Body of pancreas (tissue), 4 donors: ENCODE results near the gene PANK3. TPM values are rescaled to one million over a fixed set of nuclear protein-coding genes. Genes with fewer than 3 reads are reported as not detected.

Source experiments
- ATAC-seq: fragments of 150-250 bp; one replicate; pipeline ENCODE4 v1.9.1; 2016
- DNase-seq, 4 donors: peaks; one replicate each; pipeline ENCODE4 v3.0.0-alpha.2; 2019
- H3K27ac ChIP-seq, 4 donors: fragments of 200-600 bp; sonication (generic); 1 replicate in 3 of 4; 2 replicates in 1 of 4; pipeline versions ENCODE4 v1.5.1 to v1.6.1; 2016 to 2019; ENCODE audit warnings: mild to moderate bottlenecking in 1 of 4, mixed read lengths in 1 of 4, moderate library complexity in 1 of 4
- H3K27me3 ChIP-seq, 2 donors: fragments of 200-600 bp; sonication (generic); one replicate each; pipeline ENCODE4 v1.6.0; 2016; ENCODE audit warnings: mild to moderate bottlenecking in 1 of 2
- H3K36me3 ChIP-seq, 2 donors: fragments of 200-600 bp; sonication (generic); replicated peaks in 1 of 2; 2 replicates each; pipeline ENCODE4 v1.5.1; 2016; ENCODE audit warnings: low read depth in 2 of 2; ENCODE audit not compliant: insufficient read depth in 1 of 2
- H3K4me1 ChIP-seq: fragments of 200-600 bp; sonication (generic); one replicate; pipeline ENCODE4 v1.6.0; 2016
- H3K4me3 ChIP-seq, 2 donors: fragments of 200-600 bp; sonication (generic); 1 replicate in 1 of 2; 2 replicates in 1 of 2; pipeline ENCODE4 v1.5.1; 2016 to 2019
- H3K9me3 ChIP-seq, 3 donors: fragments of 200-600 bp; sonication (generic); 1 replicate in 2 of 3; 2 replicates in 1 of 3; pipeline ENCODE4 v1.5.1; 2016
- CTCF ChIP-seq, 7 experiments: fragments of 450-650 bp in 4 of 7; fragments of 200-600 bp in 3 of 7; sonication (generic) in 3 of 7; IDR thresholded peaks; one replicate each; pipeline ENCODE4 v1.5.1; 2016 to 2019; ENCODE audit warnings: antibody characterized with exemption in 7 of 7
- POLR2A ChIP-seq, 3 donors: fragments of 450-650 bp; IDR thresholded peaks; one replicate each; pipeline ENCODE4 v1.6.1; 2016; ENCODE audit warnings: antibody characterized with exemption in 3 of 3, mild to moderate bottlenecking in 2 of 3
- WGBS, 2 donors: methylation state at CpG; one replicate each; pipeline ENCODE4 v1.1.5; 2017; 5-methylcytosine and 5-hydroxymethylcytosine counted together
- intact Hi-C: fragments of 100-400 bp; cut with DNase I; formaldehyde crosslinking; loops from one replicate; pipeline ENCODE4 v1.15.1; 2023
- total RNA-seq, 2 donors: library from RNA; depleted of rRNA; stranded (reverse); fragments of >200 nt; gene quantifications; one replicate each; pipeline ENCODE4 v1.1.0, GENCODE V29; 2016

PANK3 gene
- 10 to 100 TPM; 14.5 to 18.7 TPM for total RNA-seq

GRCh38 chr5:168578538-168579487, at the start of gene PANK3:
TSS of gene PANK3 (minus strand) at chr5:168579368. CDS start at chr5:168579283, 85 bp downstream.
- TF ChIP-seq CTCF (IDR thresholded peaks at IDR 0.05) (peak in 1 of 7 experiments; percentile 3), POLR2A (IDR thresholded peaks at IDR 0.05) (peak; percentile 8 to 50 (median 38))

DNA sequence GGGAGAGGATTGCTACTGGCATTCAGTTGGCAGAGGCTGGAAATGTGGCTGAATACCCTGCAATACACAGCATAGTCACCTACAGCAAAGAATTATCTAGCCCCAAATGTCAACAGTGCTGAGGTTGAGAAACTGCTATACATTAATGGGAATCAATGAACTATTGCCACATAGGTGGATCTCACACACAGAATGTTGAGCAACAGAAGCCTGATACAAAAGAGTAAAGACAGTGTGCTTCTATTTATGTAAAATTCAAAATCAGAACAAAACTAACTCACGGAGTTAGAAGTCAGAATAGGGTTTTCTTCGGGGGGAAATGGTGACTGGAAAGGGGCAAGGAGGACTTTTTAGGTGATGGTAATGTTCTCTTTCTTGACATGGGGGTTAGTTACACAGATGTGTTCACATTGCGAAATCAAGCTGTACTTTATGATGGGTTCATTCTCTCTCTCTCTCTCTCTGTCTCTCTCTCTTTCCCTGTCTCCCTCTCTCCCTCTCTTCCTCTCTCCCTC, 45.7 kb upstream of the PANK3 start:
- Histone ChIP-seq H3K27me3 (no peaks in the 10 kb centered on the region), H3K4me3 (no peak overlapping the region), H3K27ac (no peak overlapping the region), H3K36me3 (no peaks in the 10 kb centered on the region), H3K9me3 (no peaks in the 10 kb centered on the region), H3K4me1 (no peaks in the 10 kb centered on the region)
- ATAC-seq (no peak), DNase-seq (no peak)
- TF ChIP-seq POLR2A (IDR thresholded peaks at IDR 0.05), result no peak
- no peak for TF ChIP-seq CTCF (IDR thresholded peaks at IDR 0.05)
- WGBS, 2 donors, result 66 to 67% methylated on average over 3 of the region's 3 CpGs
- intact Hi-C loops, result no loop called here

More at GRCh38 chr5:168578538-168579487, at the start of gene PANK3:
- peak; percentile 82 for ATAC-seq
- Histone ChIP-seq H3K9me3 (no peaks in the 10 kb centered on the region), H3K27ac (peak within 1 kb of the TSS; percentile 79 to 92 (median 84)), H3K27me3 (no peaks in the 10 kb centered on the region), H3K4me1 (peaks cover 41% of the 10 kb centered on the region), H3K4me3 (peak within 1 kb of the TSS; percentile 44 to 77), H3K36me3 (no peaks in the 10 kb centered on the region)
- intact Hi-C loops, result no loop called here
- peak in 1 of 4 donors; percentile 62 for DNase-seq
- WGBS, 2 donors, result 0% methylated on average over 23 to 61 of the region's 63 CpGs

DNA sequence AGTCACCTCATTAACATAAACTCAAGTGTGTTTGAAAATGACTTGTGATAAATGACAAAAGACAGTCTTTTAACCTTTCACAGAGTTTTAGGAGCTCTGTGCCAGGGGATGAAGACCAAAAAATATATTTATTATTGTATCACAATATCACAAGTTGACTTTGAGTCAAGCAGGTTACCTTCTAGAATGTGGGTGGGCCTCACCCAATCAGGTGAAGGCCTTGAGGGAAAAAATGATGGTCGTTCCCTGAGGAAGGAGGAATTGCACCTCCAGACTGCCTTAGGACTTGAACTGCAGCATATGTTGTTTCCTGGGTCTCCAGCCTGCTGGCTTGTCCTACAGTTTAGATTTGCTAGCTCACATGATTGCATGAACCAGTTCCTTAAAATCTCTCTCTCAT, 41.6 kb upstream of the PANK3 start:
- ATAC-seq, result no peak
- intact Hi-C loops, result no loop called here
- TF ChIP-seq POLR2A (IDR thresholded peaks at IDR 0.05), result no peak
- TF ChIP-seq CTCF (IDR thresholded peaks at IDR 0.05), result no peak

GRCh38 chr5:168614661-168615060, 35.5 kb upstream of the PANK3 start:
- Histone ChIP-seq H3K9me3 (no peaks in the 10 kb centered on the region), H3K27ac (no peak overlapping the region), H3K4me3 (no peak overlapping the region), H3K27me3 (no peaks in the 10 kb centered on the region), H3K36me3 (no peaks in the 10 kb centered on the region), H3K4me1 (peaks cover 10% of the 10 kb centered on the region)
- intact Hi-C loops, result no loop called here
- no peak for DNase-seq
- no peak for ATAC-seq
- 94 to 100% methylated on average over 3 to 10 of the region's 10 CpGs for WGBS, 2 donors
- TF ChIP-seq POLR2A (IDR thresholded peaks at IDR 0.05), result no peak
- no peak for TF ChIP-seq CTCF (IDR thresholded peaks at IDR 0.05)

More for the DNA sequence above, 41.6 kb upstream of the PANK3 start:
- Histone ChIP-seq H3K27me3 (no peaks in the 10 kb centered on the region), H3K9me3 (no peaks in the 10 kb centered on the region), H3K36me3 (no peaks in the 10 kb centered on the region), H3K4me1 (no peaks in the 10 kb centered on the region), H3K27ac (no peak overlapping the region), H3K4me3 (no peak overlapping the region)
- DNase-seq, result no peak
- WGBS, 2 donors, result 56 to 88% methylated on average over 1 of the region's 1 CpG
